IPS DF 6.9 (cell line): ENCODE results near the gene CHST7.
"Not testable (repeated sequence)": the region's sequence is repeated elsewhere in the genome, so short reads cannot be mapped to it uniquely, and the experiment has no call there.

ENCODE experiments used
- DNase-seq: peaks from one replicate; pipeline ENCODE4 v3.0.0-alpha.2; 2013; ENCODE audit warnings: low read depth, low spot score
- H3K27ac ChIP-seq: one replicate; pipeline ENCODE4 v1.5.1; 2013; ENCODE audit warnings: low read length, control low read depth
- H3K27me3 ChIP-seq: 2 replicates; pipeline ENCODE4 v1.6.1; 2013; ENCODE audit warnings: mild to moderate bottlenecking, low read length; ENCODE audit not compliant: control insufficient read depth, insufficient read depth
- H3K36me3 ChIP-seq: 2 replicates; pipeline ENCODE4 v1.6.1; 2013; ENCODE audit warnings: low read length; ENCODE audit not compliant: control insufficient read depth, insufficient read depth
- H3K4me1 ChIP-seq: 2 replicates; pipeline ENCODE4 v1.6.1; 2013; ENCODE audit warnings: low read length; ENCODE audit not compliant: control insufficient read depth, insufficient read depth
- H3K4me3 ChIP-seq: 2 replicates; pipeline ENCODE4 v1.5.1; 2013; ENCODE audit warnings: mild to moderate bottlenecking, low read length
- H3K9me3 ChIP-seq: 2 replicates; pipeline ENCODE4 v1.6.1; 2013; ENCODE audit warnings: low read length, inconsistent platforms; ENCODE audit not compliant: control insufficient read depth, insufficient read depth
- WGBS: extraction: QIAGEN DNeasy Blood & Tissue Kit; methylation state at CpG from one replicate; pipeline ENCODE4 v1.1.7; 2013; ENCODE audit warnings: mixed read lengths, missing lambda C conversion rate; ENCODE audit not compliant: insufficient read length, insufficient coverage; 5-methylcytosine and 5-hydroxymethylcytosine counted together

CHST7 gene

DNA sequence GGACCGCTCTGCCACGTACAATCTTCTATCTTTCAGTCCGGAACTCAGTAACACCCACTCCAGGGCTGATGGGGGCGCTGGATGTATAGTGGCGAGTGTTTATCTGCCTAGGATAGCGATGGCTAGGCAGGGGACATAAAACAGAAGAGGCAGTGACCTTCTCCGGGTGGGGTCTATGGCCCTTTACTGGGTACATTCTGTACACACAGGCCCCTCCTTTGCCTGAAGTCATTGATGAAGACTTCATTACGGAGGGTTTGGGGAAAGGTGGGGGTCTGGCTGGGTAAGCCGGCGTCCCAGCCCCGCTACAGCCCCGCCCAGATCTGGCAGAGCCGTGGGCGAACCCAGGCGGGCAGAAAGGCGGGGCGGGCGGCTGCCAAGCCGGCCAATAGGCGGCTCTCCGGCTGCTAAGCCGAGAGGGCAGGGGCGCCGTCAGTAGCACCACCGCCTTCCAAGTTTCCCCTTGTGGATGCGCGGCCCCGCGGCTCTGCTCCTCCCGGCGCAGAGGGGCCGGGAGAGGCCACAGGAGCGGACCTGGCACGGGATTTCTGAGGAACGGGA, at the start of gene CHST7:
TSS of gene CHST7 (plus strand) at position 435 of the 561 bp plus-strand sequence. CDS start 167 bp downstream, outside the sequence.
- no peak for DNase-seq
- no peaks in the 10 kb centered on the region for H3K9me3 ChIP-seq
- H3K27me3 ChIP-seq = no peaks in the 10 kb centered on the region
- WGBS = no CpG with 5 or more reads among the region's 35 CpGs
- H3K36me3 ChIP-seq = no peaks in the 10 kb centered on the region
- no peaks in the 10 kb centered on the region; the same call in none of the 2 replicates for H3K4me1 ChIP-seq
- H3K27ac ChIP-seq = no peak within 1 kb of the TSS
- peak within 1 kb of the TSS; percentile 63; the same call in 1 of the 2 replicates for H3K4me3 ChIP-seq

DNA sequence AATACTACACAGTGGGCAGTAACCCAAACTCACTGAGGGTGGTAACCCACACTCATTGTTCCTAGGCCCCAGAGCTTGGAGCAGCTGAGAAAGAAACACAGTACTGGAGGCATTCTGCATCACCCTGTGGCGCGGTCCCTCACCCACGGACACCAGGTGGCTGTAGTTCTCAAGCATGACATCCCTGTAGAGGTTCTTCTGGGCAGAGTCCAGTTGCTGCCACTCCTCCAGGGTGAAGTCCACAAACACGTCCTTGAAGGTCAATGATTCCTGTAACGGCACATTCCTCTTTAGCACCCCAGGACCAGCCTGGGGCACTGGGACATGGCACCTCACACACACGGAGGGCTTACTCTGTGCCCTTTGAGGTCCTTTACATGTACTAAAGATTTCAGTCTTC, 44.9 kb upstream of the CHST7 start:
- not testable (repeated sequence) for H3K36me3 ChIP-seq, H3K27me3 ChIP-seq, H3K4me3 ChIP-seq, H3K9me3 ChIP-seq, DNase-seq, H3K4me1 ChIP-seq, H3K27ac ChIP-seq
- no CpG with 5 or more reads among the region's 6 CpGs for WGBS

GRCh38 chrX:46529740-46530403, 43.7 kb upstream of the CHST7 start:
- not testable (repeated sequence) for H3K4me3 ChIP-seq, DNase-seq, H3K27ac ChIP-seq, H3K27me3 ChIP-seq, H3K9me3 ChIP-seq, H3K4me1 ChIP-seq, H3K36me3 ChIP-seq
- no CpG with 5 or more reads among the region's 12 CpGs for WGBS

DNA sequence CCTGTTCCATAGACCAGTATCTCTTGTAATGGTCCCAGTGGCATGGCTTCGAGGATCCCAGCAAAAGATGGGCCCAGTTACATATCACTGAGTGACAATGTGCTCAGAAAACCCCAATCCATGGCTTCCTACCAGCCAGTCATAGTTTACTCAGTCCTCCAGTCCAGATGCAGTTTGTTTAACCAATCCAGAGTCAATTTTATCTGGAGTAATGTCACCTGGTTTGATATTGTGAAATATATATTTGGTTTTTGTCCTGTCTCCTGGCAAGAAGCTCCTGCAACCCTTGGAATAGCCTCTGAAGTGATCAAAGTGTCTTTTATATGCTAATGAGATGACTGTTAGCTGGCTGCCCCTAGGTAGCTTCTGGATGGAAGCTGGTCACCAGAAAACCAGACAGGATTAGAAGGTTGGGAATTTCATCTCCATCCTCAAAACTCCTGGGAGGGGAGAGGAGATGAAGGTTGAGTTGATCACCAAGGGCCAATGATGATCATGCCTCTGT, 43.1 kb upstream of the CHST7 start:
- not testable (repeated sequence) for H3K9me3 ChIP-seq, H3K4me3 ChIP-seq, DNase-seq, H3K27me3 ChIP-seq, H3K36me3 ChIP-seq, H3K27ac ChIP-seq, H3K4me1 ChIP-seq
- WGBS = no CpG with 5 or more reads among the region's 1 CpG

GRCh38 chrX:46531442-46531841, 42.1 kb upstream of the CHST7 start:
- Histone ChIP-seq H3K36me3 (no peaks in the 10 kb centered on the region), H3K9me3 (no peaks in the 10 kb centered on the region), H3K4me3 (no peak overlapping the region), H3K27me3 (no peaks in the 10 kb centered on the region), H3K27ac (no peak overlapping the region), H3K4me1 (no peaks in the 10 kb centered on the region)
- DNase-seq = no peak
- WGBS = no CpG with 5 or more reads among the region's 3 CpGs

DNA sequence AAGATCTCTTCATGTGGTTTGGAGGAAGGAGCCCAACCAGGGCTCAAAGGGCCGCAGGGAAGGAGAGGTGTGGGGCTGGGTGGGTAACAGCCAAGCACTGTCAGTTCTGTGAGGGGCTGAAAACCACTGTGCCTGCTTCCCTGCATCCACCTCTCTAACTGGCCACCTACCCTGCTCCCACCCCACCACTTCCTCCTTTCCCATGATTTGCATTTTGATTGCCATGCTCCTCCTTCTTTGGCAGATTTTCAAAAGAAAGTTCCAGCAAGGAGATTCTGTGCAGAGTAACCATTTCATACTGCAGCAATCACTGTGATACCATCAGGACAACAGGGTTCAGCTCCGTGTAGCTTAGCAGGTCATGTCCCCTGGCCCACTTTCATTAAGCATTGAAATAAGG, 30.1 kb upstream of the CHST7 start:
- no peak overlapping the region for H3K4me3 ChIP-seq
- WGBS = no CpG with 5 or more reads among the region's 2 CpGs

DNA sequence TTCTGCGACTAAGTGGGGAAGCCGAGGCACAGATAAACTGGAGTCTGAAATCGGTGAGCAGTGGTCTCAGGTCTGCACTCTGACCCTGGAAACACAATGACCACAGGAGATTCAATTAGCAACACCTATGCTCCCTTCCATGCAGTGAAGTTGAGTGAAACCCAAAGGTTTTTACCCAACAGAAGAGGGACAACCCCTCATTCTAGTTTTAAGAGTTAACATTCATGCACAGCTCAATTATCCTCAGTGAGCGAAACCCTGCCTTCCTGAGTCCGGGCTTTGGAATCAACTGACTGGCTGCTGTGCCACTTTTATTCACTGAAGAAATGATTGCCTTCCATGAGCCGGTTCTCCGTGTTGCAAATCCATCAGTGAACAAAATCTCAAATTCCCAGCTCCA, 29.0 kb upstream of the CHST7 start:
- H3K9me3 ChIP-seq, H3K27me3 ChIP-seq, DNase-seq, H3K4me3 ChIP-seq, H3K27ac ChIP-seq, H3K4me1 ChIP-seq, H3K36me3 ChIP-seq: not testable (repeated sequence)
- WGBS = no CpG with 5 or more reads among the region's 7 CpGs

More for the DNA sequence above, 30.1 kb upstream of the CHST7 start:
- no peak for DNase-seq
- H3K4me1 ChIP-seq = no peaks in the 10 kb centered on the region
- H3K27ac ChIP-seq = no peak overlapping the region
- no peaks in the 10 kb centered on the region for H3K9me3 ChIP-seq
- no peaks in the 10 kb centered on the region for H3K36me3 ChIP-seq
- H3K27me3 ChIP-seq = no peaks in the 10 kb centered on the region

- peak; percentile 55 for DNase-seq
- no peaks in the 10 kb centered on the region for H3K4me1 ChIP-seq
- H3K36me3 ChIP-seq = no peaks in the 10 kb centered on the region
- H3K27me3 ChIP-seq = no peaks in the 10 kb centered on the region
- H3K9me3 ChIP-seq = no peaks in the 10 kb centered on the region
- no peak within 1 kb of the TSS for H3K27ac ChIP-seq
- WGBS = no CpG with 5 or more reads among the region's 57 CpGs
- peak within 1 kb of the TSS; percentile 78; the same call in 1 of the 2 replicates for H3K4me3 ChIP-seq
Measured at GRCh38 chrX:46545111-46546005, 28.2 kb upstream of the CHST7 start, which contains the start of gene ZNF674. Gene ZNF674, minus strand, starts transcription at chrX:46545421. Its CDS starts 3,334 bp downstream, at chrX:46542087.

GRCh38 chrX:46547857-46548256, 25.7 kb upstream of the CHST7 start:
- no peak overlapping the region for H3K4me3 ChIP-seq
- H3K27ac ChIP-seq = no peak overlapping the region
- no peak for DNase-seq
- WGBS = no CpG with 5 or more reads among the region's 6 CpGs
- no peaks in the 10 kb centered on the region for H3K9me3 ChIP-seq
- no peaks in the 10 kb centered on the region for H3K36me3 ChIP-seq
- no peaks in the 10 kb centered on the region for H3K4me1 ChIP-seq
- no peaks in the 10 kb centered on the region for H3K27me3 ChIP-seq

GRCh38 chrX:46549914-46550313, 23.7 kb upstream of the CHST7 start:
- no peaks in the 10 kb centered on the region for H3K9me3 ChIP-seq
- H3K4me3 ChIP-seq = no peak overlapping the region
- no peak overlapping the region for H3K27ac ChIP-seq
- no peak for DNase-seq
- H3K36me3 ChIP-seq = no peaks in the 10 kb centered on the region
- H3K4me1 ChIP-seq = no peaks in the 10 kb centered on the region
- WGBS = no CpG with 5 or more reads among the region's 1 CpG
- no peaks in the 10 kb centered on the region for H3K27me3 ChIP-seq
